Testis (tissue), 3 donors: Measurements from ENCODE around the gene GSG1L. TPM values are rescaled to one million over a fixed set of nuclear protein-coding genes. Genes with fewer than 3 reads are reported as not detected.
A peak's percentile ranks its signal among the peaks of the same experiment; 100 is the strongest.

Experiments
- DNase-seq: peaks from one replicate; pipeline ENCODE4 v3.0.0-alpha.2; 2019
- H3K27ac ChIP-seq, 2 donors: fragments of 200-600 bp; sonication (generic); one replicate each; pipeline ENCODE4 v1.5.1; 2019
- H3K27me3 ChIP-seq: fragments of 200-600 bp; sonication (generic); one replicate; pipeline ENCODE4 v1.5.1; 2019
- H3K36me3 ChIP-seq: fragments of 200-600 bp; sonication (generic); one replicate; pipeline ENCODE4 v1.5.1; 2017; ENCODE audit warnings: low read depth; ENCODE audit errors: missing control alignments
- H3K4me1 ChIP-seq: fragments of 200-600 bp; sonication (generic); one replicate; pipeline ENCODE4 v1.5.1; 2019
- H3K4me3 ChIP-seq, 2 donors: fragments of 200-600 bp; sonication (generic); one replicate each; pipeline ENCODE4 v1.5.1; 2017 to 2019
- H3K9me3 ChIP-seq: fragments of 200-600 bp; sonication (generic); one replicate; pipeline ENCODE4 v1.5.1; 2017
- POLR2A ChIP-seq: fragments of 450-650 bp; IDR thresholded peaks from one replicate; pipeline ENCODE4 v1.6.1; 2017; ENCODE audit warnings: antibody characterized with exemption, mild to moderate bottlenecking, moderate library complexity
- WGBS, 2 donors: methylation state at CpG; one replicate each; pipeline ENCODE4 v1.1.5; 2018; 5-methylcytosine and 5-hydroxymethylcytosine counted together
- intact Hi-C: fragments of 100-400 bp; cut with DNase I; formaldehyde crosslinking; loops from one replicate; pipeline ENCODE4 v1.15.1; 2023; ENCODE audit warnings: low total_unique reads
- polyA plus RNA-seq: library from polyadenylated mRNA; stranded (reverse); fragments of 350-450 nt; fragmentation: Illumina TruSeq; extraction: RNeasy Lipid Tissue Mini Kit (QIAGEN cat#74804); gene quantifications from one replicate; pipeline ENCODE4 v1.2.3, GENCODE V29; 2014; ENCODE audit warnings: low read depth, low replicate concordance; ENCODE audit not compliant: insufficient read depth
- total RNA-seq, 2 donors: library from RNA; depleted of rRNA; stranded (reverse); fragments of >200 nt; gene quantifications; one replicate each; pipeline ENCODE4 v1.2.3, GENCODE V29; 2016
- TF ChIP-seq, protein P1 (sequence below), 3 experiments: fragments of 450-650 bp in 2 of 3; fragments of 200-600 bp in 1 of 3; sonication (generic) in 1 of 3; IDR thresholded peaks; one replicate each; pipeline ENCODE4 v1.5.1; 2016 to 2019; ENCODE audit warnings: antibody characterized with exemption in 3 of 3, mild to moderate bottlenecking in 2 of 3, moderate library complexity in 1 of 3

GSG1L gene
- total and polyA plus RNA-seq, 3 donors from 2014 or later, result 1.1 to 2.8 (median 1.9) TPM

DNA sequence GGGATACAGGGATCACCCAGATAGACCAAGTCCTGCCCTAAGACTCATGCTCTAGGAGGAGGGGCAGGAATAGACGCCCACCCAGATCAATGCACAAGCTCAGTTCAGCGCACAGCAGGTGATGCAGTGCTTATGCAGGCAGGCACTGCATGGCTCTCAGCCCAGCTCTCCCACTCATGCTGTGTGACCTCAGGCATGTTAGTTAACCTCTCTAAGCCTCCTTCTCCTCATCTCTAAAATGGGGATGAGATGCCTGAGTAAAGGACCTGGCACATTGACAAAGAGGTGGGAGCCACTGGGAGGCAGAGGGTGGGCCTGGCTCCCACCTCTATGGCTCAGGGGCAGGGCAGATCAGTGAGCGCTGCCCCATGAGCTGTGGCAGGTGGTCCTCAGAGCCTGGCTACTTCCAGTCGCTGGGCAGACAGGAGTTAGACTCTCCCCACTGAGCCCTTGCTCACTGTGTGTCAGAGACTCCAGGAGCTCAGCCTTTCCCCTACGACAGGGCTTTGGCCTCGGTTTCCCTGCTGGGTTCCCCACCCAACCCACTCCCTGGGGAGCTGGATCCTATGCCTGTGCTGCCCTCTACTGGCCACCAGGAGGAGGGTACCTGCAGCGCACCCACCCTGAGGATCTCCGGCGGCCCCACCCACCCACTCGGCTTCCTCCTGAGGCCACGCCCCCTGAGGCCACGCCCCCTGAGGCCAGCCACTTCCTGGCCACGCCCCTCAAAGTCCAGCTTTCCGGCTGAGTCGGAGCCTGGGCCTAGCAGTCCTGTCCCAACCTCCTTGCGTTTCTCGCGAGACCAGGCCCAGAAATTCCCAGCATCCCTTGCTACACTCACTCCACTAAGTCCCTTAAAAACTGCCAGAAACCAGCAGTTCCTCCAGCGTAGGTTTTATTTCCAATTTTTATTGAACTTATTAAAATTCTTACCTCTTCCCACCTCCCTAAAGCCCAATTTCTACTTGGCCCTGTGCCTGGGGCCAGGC lies 196.1 kb downstream of the GSG1L start:
- TF ChIP-seq POLR2A, result no peak
- TF ChIP-seq, protein P1, sequence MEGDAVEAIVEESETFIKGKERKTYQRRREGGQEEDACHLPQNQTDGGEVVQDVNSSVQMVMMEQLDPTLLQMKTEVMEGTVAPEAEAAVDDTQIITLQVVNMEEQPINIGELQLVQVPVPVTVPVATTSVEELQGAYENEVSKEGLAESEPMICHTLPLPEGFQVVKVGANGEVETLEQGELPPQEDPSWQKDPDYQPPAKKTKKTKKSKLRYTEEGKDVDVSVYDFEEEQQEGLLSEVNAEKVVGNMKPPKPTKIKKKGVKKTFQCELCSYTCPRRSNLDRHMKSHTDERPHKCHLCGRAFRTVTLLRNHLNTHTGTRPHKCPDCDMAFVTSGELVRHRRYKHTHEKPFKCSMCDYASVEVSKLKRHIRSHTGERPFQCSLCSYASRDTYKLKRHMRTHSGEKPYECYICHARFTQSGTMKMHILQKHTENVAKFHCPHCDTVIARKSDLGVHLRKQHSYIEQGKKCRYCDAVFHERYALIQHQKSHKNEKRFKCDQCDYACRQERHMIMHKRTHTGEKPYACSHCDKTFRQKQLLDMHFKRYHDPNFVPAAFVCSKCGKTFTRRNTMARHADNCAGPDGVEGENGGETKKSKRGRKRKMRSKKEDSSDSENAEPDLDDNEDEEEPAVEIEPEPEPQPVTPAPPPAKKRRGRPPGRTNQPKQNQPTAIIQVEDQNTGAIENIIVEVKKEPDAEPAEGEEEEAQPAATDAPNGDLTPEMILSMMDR (IDR thresholded peaks at IDR 0.05), result peak in 2 of 3 experiments; percentile 48 to 65
- no peak overlapping the region for H3K27ac ChIP-seq
- no peaks in the 10 kb centered on the region for H3K9me3 ChIP-seq
- intact Hi-C loops, result no loop called here
- no peaks in the 10 kb centered on the region for H3K27me3 ChIP-seq
- WGBS, 2 donors, result 22 to 24% methylated on average over 17 to 19 of the region's 19 CpGs
- no peak overlapping the region for H3K4me3 ChIP-seq
- H3K36me3 ChIP-seq, result no peaks in the 10 kb centered on the region
- DNase-seq, result peak; percentile 93
- no peaks in the 10 kb centered on the region for H3K4me1 ChIP-seq

DNA sequence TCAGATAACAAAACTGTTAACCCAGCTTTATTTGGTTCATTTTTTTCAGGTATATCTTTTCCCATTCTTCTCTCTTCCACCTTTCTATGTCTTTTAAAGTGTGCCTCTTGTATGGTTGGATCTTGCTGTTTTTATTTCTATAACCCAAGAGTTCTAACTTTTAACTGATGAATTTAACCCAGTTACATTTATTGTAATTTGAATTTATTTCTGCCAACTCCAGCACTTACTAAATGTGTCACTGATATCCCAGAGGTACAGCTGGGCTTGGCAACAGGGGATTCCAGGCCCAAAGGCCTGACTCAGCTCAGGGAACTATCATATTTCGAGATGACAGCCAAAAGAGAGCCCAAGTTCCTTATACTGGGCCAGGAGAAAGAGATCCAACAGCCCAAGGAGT lies 200.1 kb downstream of the GSG1L start:
- intact Hi-C loops, result no loop called here
- Histone ChIP-seq H3K36me3 (no peaks in the 10 kb centered on the region), H3K27ac (no peak overlapping the region), H3K27me3 (no peaks in the 10 kb centered on the region), H3K9me3 (no peaks in the 10 kb centered on the region), H3K4me1 (no peaks in the 10 kb centered on the region), H3K4me3 (no peak overlapping the region)
- TF ChIP-seq POLR2A, result no peak
- TF ChIP-seq, protein P1 (IDR thresholded peaks at IDR 0.05), result no peak
- WGBS, 2 donors, result 86 to 100% methylated on average over 1 of the region's 1 CpG
- DNase-seq, result no peak

DNA sequence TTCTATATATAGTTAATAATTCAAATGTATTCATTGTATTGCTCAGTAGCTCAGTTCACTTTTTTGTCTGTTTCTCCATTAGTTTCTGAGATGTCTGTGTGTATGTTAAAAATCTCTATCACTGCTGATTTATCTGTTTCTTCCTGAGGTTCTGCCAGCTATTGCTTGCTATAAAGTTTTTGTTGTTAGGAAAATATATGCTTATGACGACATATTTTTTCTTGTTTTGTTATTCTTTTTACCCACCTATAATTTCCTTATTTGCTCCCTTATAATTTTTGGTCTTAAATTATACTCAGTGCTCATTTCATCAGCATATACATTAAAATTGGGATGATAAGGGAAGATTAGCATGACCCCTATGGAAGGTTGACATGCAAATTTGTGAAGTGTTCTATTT lies 200.6 kb downstream of the GSG1L start:
- Histone ChIP-seq H3K27me3 (no peaks in the 10 kb centered on the region), H3K4me3 (no peak overlapping the region), H3K27ac (no peak overlapping the region), H3K9me3 (no peaks in the 10 kb centered on the region), H3K4me1 (no peaks in the 10 kb centered on the region), H3K36me3 (no peaks in the 10 kb centered on the region)
- DNase-seq, result no peak
- no peak for TF ChIP-seq POLR2A
- TF ChIP-seq, protein P1 (IDR thresholded peaks at IDR 0.05), result no peak
- intact Hi-C loops, result no loop called here
- WGBS, 2 donors, result 96 to 98% methylated on average over 1 of the region's 1 CpG

DNA sequence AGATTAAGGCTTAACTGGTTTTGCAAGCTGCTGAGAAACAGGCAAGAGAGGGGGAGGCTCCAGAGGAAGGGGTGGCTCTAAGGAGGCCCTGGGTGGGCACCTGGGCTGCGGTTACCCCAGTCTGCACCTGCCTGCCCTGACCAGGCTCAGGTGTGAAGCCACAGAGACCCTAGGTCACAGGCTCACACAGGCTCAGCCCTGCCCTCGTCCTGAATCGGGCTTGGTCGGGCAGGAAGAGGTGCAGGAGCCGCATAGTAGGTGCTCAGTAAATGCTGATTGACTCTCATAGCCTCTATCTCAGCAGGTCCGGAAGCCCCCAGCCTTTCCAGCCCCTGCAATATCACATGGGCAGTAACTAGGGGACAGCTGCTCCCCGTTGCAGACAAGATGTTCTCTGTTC lies 203.4 kb downstream of the GSG1L start:
- H3K4me1 ChIP-seq, result no peaks in the 10 kb centered on the region
- H3K36me3 ChIP-seq, result no peaks in the 10 kb centered on the region
- no peak overlapping the region for H3K4me3 ChIP-seq
- intact Hi-C loops, result no loop called here
- H3K27me3 ChIP-seq, result no peaks in the 10 kb centered on the region
- H3K27ac ChIP-seq, result no peak overlapping the region
- no peaks in the 10 kb centered on the region for H3K9me3 ChIP-seq
- DNase-seq, result no peak
- 74 to 79% methylated on average over 7 of the region's 7 CpGs for WGBS, 2 donors
- TF ChIP-seq, protein P1 (IDR thresholded peaks at IDR 0.05), result no peak
- TF ChIP-seq POLR2A, result no peak
